ENCODE data around the gene DNAJB11.
"Not testable (repeated sequence)": the region's sequence is repeated elsewhere in the genome, so short reads cannot be mapped to it uniquely, and the experiment has no call there.

DNAJB11 gene

GRCh38 chr3:186570096-186570940, at the start of gene DNAJB11:
Gene DNAJB11 (plus strand): TSS chr3:186570720. CDS start chr3:186570898, 178 bp downstream.
- DNase-seq (ENCODE audit: low read depth in 1 of 2, low spot score in 1 of 2), result peak; percentile 90

DNA sequence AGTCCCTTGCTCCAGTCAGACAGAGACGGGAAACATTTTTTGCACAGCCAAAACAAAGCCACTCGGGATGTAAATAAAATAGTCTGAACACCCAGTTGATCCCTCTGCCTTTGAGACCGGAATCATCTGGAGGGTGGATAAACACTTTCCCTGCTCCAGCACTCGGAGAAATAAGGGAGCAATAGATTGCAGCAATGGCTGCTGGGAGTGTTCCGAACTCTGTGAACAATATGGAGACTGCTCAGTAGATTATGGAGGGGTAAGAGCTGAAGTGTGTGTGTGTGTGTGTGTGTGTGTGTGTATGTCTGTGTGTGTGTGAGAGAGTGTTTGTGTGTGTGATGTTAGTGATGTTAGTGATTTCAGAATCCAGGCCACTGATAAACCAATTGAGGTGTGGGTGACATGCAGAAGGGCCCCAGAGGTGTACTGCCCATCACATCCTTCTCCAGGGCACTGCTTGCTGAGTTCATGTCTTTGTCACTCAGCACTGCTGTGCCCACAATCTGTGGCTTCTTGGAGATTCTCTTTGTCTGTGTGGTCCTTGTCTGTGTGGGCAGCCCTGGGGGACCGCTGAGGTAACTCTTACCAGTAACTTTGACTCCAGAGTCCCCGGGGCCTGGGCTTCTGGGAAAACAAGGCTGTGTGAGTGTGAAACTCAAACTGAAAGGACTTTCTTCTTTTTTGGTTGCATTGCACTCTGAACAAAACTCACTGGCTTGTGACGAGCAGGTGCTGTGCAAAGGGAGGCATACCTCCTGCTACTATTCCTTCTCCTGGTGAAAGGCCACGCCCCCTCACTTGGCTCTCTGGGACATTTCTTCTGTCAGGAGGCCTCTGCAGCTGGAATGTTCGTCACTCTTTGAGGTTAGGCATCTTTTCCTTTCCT, 49.3 kb upstream of the DNAJB11 start:
- DNase-seq (ENCODE audit: low read depth in 1 of 2, low spot score in 1 of 2), result no peak

- DNase-seq (ENCODE audit: low read depth in 1 of 2, low spot score in 1 of 2), result no peak
Measured at GRCh38 chr3:186523022-186523421, 47.5 kb upstream of the DNAJB11 start.

GRCh38 chr3:186523434-186523833, 47.1 kb upstream of the DNAJB11 start:
- no peak for DNase-seq (ENCODE audit: low read depth in 1 of 2, low spot score in 1 of 2)

DNA sequence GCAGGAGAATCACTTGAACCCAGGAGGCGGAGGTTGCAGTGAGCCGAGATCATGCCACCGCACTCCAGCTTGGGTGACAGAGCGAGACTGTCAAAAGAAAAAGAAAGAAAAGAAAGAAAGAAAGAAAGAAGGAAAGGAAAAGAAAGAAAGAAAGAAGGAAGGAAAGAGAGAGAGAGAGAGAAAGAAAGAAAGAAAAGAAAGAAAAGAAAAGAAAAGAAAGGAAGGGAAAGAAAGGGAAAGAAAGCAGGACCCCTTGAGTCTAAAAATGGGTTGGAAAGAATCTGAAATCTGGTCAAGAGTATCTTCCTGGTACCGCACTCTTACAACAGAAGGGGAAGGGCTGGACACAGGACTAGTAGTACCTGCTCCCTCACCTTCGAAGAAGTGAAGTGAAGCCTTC, 45.9 kb upstream of the DNAJB11 start:
- no peak for DNase-seq (ENCODE audit: low read depth in 1 of 2, low spot score in 1 of 2)

GRCh38 chr3:186525369-186526255, 44.9 kb upstream of the DNAJB11 start:
- DNase-seq (ENCODE audit: low read depth in 1 of 2, low spot score in 1 of 2), result no peak

DNA sequence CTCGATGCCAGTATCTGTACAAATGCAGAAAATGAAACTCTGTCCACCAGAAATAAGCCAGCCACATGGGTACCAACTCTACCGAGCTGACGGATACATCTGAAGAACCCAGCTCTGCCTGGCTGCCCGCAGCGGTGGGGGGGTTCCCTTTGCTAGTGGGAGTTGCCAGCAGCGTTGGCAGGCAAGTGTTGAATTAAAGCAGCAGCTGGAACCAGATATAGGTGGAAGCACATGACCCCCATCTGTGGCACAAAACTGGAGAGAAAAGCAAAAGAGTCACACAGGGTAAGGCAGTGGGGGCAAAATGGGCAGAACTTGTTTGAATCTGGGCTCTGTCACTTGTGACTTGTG, 44.3 kb upstream of the DNAJB11 start:
- no peak for DNase-seq (ENCODE audit: low read depth in 1 of 2, low spot score in 1 of 2)

DNA sequence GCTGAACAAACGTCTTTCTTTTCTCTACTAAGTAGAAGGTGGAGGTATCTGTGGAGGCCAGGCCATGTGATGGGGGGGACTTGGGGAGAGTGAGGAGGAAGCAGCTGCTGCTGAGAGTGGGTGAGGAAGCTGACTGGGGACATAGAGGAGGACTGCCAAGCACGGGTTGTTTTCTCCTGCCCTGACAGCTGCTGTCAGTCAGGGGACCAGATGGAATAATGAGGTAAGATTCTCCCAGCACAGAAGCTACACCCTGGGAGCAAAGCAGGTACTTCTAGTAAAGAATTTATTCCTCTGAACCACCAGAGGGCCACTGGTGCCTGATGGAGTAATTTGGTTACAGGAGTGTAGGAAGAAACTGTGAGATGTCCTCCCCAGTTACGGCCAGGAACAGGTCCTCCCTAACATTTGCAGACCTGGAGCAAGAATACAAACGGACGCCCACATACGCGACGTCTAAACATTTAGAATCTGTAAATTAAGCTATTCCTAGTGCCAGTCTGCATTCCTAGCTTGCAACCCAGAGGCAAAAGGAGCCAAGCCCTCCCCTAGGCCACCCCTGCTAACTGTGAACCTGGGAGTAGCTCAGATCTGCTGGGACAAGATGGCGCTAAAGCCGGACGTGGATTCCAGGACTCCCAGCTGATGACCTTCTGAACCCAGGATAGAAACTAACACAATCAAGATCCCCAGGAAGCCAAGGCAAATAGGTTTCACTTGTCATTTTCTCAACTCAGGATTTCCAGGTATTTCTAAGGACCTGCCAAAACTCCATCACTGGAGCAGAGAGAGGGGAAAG, 41.1 kb upstream of the DNAJB11 start:
- no peak for DNase-seq (ENCODE audit: low read depth in 1 of 2, low spot score in 1 of 2)

GRCh38 chr3:186530415-186530814, 40.1 kb upstream of the DNAJB11 start:
- no peak for DNase-seq (ENCODE audit: low read depth in 1 of 2, low spot score in 1 of 2)

DNA sequence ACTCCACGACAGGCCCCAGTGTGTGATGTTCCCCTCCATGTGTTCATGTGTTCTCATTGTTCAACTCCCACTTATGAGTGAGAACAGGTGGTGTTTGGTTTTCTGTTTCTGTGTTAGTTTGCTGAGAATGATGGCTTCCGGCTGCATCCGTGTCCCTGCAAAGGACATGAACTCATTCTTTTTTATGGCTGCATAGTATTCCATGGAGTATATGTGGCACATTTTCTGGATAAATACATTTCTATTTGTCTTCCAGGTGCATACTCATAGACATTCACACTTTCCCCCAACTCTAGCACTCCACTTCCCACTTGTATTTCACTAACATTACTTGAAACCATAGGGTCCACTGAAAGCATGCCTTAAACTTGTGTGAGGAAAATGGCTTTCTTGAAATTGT, 38.8 kb upstream of the DNAJB11 start:
- DNase-seq (ENCODE audit: low read depth in 1 of 2, low spot score in 1 of 2), result not testable (repeated sequence)

DNA sequence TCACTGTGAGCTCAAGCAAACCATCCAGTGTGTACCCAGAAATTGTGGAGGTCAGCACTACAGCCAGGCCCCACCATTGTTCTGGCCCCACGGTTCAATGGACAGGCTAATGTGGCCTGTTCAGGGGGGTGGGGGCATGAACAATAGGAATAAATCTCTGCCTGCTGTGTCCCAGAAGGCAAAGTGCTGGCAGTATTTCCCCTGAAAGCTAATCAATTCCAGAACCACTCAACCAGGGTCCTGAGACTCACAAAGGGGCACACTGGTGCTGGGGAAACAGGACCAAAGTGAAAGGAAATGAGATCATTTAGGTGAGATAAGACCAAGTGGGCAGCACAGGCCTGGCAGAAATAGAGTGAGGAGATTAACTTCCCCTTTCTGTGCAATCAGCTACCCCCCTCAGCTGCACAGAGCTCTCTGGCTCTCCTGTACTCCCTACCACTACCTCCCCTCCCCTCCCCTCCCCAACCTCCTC, 37.9 kb upstream of the DNAJB11 start:
- no peak for DNase-seq (ENCODE audit: low read depth in 1 of 2, low spot score in 1 of 2)

DNA sequence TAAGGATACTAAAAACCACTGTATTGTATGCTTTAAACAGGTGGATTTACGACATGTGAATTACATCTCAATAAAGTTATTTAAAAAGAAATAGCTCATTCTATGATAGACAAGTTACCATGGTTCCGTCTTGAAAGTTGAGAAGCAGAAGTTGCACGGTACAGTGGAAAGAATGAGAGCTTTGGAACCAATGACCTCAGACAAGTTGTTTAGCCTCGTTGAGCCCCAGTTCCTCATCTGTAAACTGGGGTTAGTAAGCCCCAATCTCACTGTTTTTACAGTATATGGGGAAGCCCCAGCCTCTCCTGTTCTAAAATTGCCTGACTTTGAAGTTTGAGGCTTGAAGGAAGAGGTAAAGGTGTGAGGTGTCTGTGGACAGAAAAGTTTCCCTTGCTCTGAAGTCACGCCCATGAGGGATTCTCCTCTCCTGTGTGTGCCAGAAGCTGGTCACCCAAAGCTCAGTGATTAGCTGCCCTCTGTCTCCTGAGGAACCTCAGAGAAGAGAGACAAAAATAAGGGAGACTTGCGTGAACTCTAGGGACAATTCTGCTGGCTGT, 36.3 kb upstream of the DNAJB11 start:
- no peak for DNase-seq (ENCODE audit: low read depth in 1 of 2, low spot score in 1 of 2)

DNA sequence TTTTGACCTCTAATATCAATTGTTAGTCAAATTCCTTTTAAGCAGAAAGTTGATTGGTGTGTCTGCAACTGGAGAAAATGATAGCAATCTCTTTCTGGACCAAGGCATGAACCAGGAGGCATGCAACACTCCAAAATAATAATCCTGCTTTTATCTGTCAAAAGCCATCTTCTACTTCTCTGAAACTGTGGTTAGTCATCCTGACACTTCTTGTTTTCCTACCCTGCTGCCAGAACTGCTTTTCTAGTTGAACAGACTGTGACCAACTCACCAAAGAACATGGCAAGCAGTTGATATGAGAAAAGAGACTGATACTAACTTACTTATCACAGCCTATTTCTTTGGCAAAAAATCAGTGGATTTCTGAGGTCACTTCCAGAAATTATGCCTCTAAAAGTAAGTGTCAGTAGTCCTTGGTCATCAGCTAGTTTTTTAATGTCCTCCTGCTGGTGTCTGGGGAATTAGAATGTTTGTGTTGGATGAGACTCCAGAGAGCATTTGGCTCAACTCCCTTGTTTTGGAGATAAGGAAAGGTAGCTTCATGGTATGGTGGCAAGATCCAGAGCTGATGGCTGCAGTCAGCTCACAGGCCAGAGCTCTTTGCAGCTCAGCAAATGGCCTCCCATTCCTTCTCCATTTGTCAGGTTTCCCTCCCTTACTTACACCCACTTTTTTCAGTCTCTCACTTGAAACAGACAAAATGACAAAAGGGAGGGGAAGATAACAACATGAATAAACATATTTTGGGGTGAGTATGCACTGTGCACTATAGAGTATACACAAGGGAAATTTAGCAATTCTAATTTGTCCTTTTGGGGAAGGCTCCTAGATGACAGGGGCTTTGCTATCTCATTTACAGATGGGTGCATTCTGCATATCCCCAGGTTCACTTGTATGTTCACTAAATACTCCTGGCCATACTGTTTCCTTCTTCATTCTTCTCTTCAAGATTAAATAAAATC, 33.4 kb upstream of the DNAJB11 start:
- DNase-seq (ENCODE audit: low read depth in 1 of 2, low spot score in 1 of 2), result no peak

DNA sequence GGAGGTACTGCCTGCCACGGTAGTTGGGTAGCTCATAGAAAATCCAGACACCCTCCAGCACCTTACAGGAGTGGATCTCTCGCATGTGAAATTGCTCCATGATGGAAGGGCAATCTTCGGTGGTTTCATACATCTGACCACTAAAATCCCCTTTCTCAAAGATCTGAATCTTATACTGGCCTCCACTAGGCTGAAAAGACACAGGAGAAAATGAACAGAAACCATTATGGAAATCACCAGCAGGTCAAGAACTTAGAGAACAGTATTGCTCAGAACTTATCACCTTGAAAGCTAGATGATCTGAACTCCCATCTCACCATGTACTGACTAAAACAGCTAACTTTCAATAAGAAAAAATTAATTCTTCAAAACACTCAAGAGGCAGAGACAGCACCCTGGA, 31.7 kb upstream of the DNAJB11 start:
- DNase-seq (ENCODE audit: low read depth in 1 of 2, low spot score in 1 of 2), result no peak

- peak; percentile 50 to 61 for DNase-seq (ENCODE audit: low read depth in 1 of 2, low spot score in 1 of 2)
Measured at GRCh38 chr3:186540221-186540834, 30.2 kb upstream of the DNAJB11 start.

- no peak for DNase-seq (ENCODE audit: low read depth in 1 of 2, low spot score in 1 of 2)
Measured at GRCh38 chr3:186540835-186541226, 29.7 kb upstream of the DNAJB11 start.

- no peak for DNase-seq (ENCODE audit: low read depth in 1 of 2, low spot score in 1 of 2)
Measured at GRCh38 chr3:186544281-186544680, 26.2 kb upstream of the DNAJB11 start, which contains the start of gene CRYGS. Gene CRYGS (minus strand): TSS chr3:186544380. CDS start chr3:186544326, 54 bp downstream.

DNA sequence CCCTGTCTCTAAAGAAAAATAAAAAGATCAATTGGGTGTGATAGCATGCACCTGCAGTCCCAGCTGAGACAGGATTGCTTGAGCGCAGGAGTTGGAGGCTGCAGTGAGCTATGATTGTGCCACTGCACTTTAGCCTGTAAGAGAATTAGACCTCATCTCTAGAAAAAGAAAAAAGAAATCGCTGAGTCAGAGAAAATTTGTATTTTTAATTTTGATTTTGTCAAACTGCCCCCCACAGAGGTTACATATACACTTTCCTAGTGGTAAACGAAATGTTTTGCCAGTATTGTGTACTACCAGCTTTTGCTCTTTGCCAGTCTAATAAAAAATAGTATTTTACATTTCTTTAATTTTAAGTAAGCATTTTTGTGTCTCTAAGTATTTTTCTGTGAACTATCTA, 21.0 kb upstream of the DNAJB11 start:
- no peak for DNase-seq (ENCODE audit: low read depth in 1 of 2, low spot score in 1 of 2)

All from stimulated activated CD4-positive, alpha-beta T cell treated with anti-CD3 and anti-CD28 coated beads, Interleukin-15, amount 100 ng/mL, for 1 hour (primary cell).